Mucosa of stomach (tissue), 1 donor: ENCODE data around the gene RIPPLY3.

Experiments
- H3K27me3 ChIP-seq: one replicate; pipeline ENCODE4 v1.7.0; 2013; ENCODE audit warnings: mild to moderate bottlenecking, low read length; ENCODE audit not compliant: control insufficient read depth, insufficient read depth
- H3K36me3 ChIP-seq: one replicate; pipeline ENCODE4 v1.7.0; 2013; ENCODE audit warnings: low read length; ENCODE audit not compliant: control insufficient read depth, insufficient read depth
- H3K4me1 ChIP-seq: one replicate; pipeline ENCODE4 v1.7.0; 2013; ENCODE audit warnings: mild to moderate bottlenecking, low read length; ENCODE audit not compliant: control insufficient read depth, insufficient read depth
- H3K4me3 ChIP-seq: one replicate; pipeline ENCODE4 v1.7.0; 2013; ENCODE audit warnings: low read length
- H3K9ac ChIP-seq: one replicate; pipeline ENCODE4 v1.7.0; 2013; ENCODE audit warnings: mild to moderate bottlenecking, low read length, moderate library complexity
- H3K9me3 ChIP-seq: one replicate; pipeline ENCODE4 v1.7.0; 2013; ENCODE audit warnings: mild to moderate bottlenecking, low read length, moderate library complexity; ENCODE audit not compliant: control insufficient read depth
- donor health status: Pancreatic carcinoma.

Gene RIPPLY3

GRCh38 chr21:37059181-37059580, 52.7 kb downstream of the RIPPLY3 start:
- Histone ChIP-seq H3K36me3 (no peaks in the 10 kb centered on the region), H3K4me3 (no peak overlapping the region), H3K9me3 (no peaks in the 10 kb centered on the region), H3K4me1 (peaks cover 8% of the 10 kb centered on the region), H3K9ac (no peak overlapping the region), H3K27me3 (no peaks in the 10 kb centered on the region)

- Histone ChIP-seq H3K4me1 (peaks cover 8% of the 10 kb centered on the region), H3K9me3 (no peaks in the 10 kb centered on the region), H3K4me3 (no peak overlapping the region), H3K9ac (no peak overlapping the region), H3K36me3 (no peaks in the 10 kb centered on the region), H3K27me3 (no peaks in the 10 kb centered on the region)
Measured at GRCh38 chr21:37060296-37060695, 53.8 kb downstream of the RIPPLY3 start.

GRCh38 chr21:37061926-37062592, 55.6 kb downstream of the RIPPLY3 start:
- H3K4me3 ChIP-seq: no peak overlapping the region
- H3K9me3 ChIP-seq: no peaks in the 10 kb centered on the region
- no peaks in the 10 kb centered on the region for H3K27me3 ChIP-seq
- H3K36me3 ChIP-seq: no peaks in the 10 kb centered on the region
- no peak overlapping the region for H3K9ac ChIP-seq
- H3K4me1 ChIP-seq: peaks cover 8% of the 10 kb centered on the region

- Histone ChIP-seq H3K27me3 (no peaks in the 10 kb centered on the region), H3K4me3 (no peak overlapping the region), H3K9ac (no peak overlapping the region), H3K36me3 (no peaks in the 10 kb centered on the region), H3K4me1 (peaks cover 8% of the 10 kb centered on the region), H3K9me3 (no peaks in the 10 kb centered on the region)
Measured at GRCh38 chr21:37062593-37062935, 56.1 kb downstream of the RIPPLY3 start.

GRCh38 chr21:37063433-37063832, 56.9 kb downstream of the RIPPLY3 start:
- no peaks in the 10 kb centered on the region for H3K36me3 ChIP-seq
- no peak overlapping the region for H3K9ac ChIP-seq
- H3K4me1 ChIP-seq: peaks cover 8% of the 10 kb centered on the region
- no peaks in the 10 kb centered on the region for H3K9me3 ChIP-seq
- H3K4me3 ChIP-seq: no peak overlapping the region
- no peaks in the 10 kb centered on the region for H3K27me3 ChIP-seq

- no peaks in the 10 kb centered on the region for H3K36me3 ChIP-seq
- no peak overlapping the region for H3K4me3 ChIP-seq
- H3K4me1 ChIP-seq: peaks cover 8% of the 10 kb centered on the region
- H3K9me3 ChIP-seq: no peaks in the 10 kb centered on the region
- H3K27me3 ChIP-seq: no peaks in the 10 kb centered on the region
- no peak overlapping the region for H3K9ac ChIP-seq
Measured at GRCh38 chr21:37064841-37065240, 58.3 kb downstream of the RIPPLY3 start.

- Histone ChIP-seq H3K36me3 (no peaks in the 10 kb centered on the region), H3K9ac (no peak overlapping the region), H3K27me3 (no peaks in the 10 kb centered on the region), H3K4me1 (peaks cover under 1% of the 10 kb centered on the region), H3K4me3 (no peak overlapping the region), H3K9me3 (no peaks in the 10 kb centered on the region)
Measured at GRCh38 chr21:37065561-37066177, 59.2 kb downstream of the RIPPLY3 start.
